K562 (cell line): ENCODE measurements around the gene KDELR3. TPM values are rescaled to one million over a fixed set of nuclear protein-coding genes. Genes with fewer than 3 reads are reported as not detected.

Source experiments
- ATAC-seq: fragments of 200-7000 bp; cut with Tn5 transposase; 3 replicates; pipeline ENCODE4 v1.9.1; 2020; ENCODE audit warnings: moderate library complexity
- BruUV-seq: library from RNA; stranded (reverse); fragments of 400-500 nt; replicated peaks from 2 replicates; lab custom pipeline; 2021; lab: Mats Ljungman, UMichigan
- CTCF ChIA-PET: fragments of 300-600 bp; formaldehyde crosslinking; extraction: SDS; loops from one replicate; lab custom pipeline; 2021; ENCODE audit warnings: low intra/inter-chr PET ratio; lab: Yijun Ruan, JAX
- POLR2A ChIA-PET: fragments of 300-600, 350-650 bp; sonication (Branson Sonifier 250); formaldehyde crosslinking; extraction: SDS; loops from one replicate; lab custom pipeline; 2021; ENCODE audit warnings: antibody characterized with exemption, inconsistent platforms; lab: Yijun Ruan, JAX
- DNase-seq, 4 experiments: peaks; one replicate each; pipeline versions ENCODE4 v3.0.0 to v3.0.0-alpha.2; 2011 to 2018; ENCODE audit warnings: low spot score in 3 of 4, mixed read lengths in 3 of 4; ENCODE audit errors: extremely low read depth in 1 of 4
- FAIRE-seq: peaks from 2 replicates; lab custom pipeline; 2011; peaks lifted over from hg19 to GRCh38; lab: Jason Lieb, UNC
- H2AFZ ChIP-seq: 2 replicates; pipeline ENCODE4 v1.6.0; 2011; ENCODE audit warnings: low read depth, low read length, control low read depth, inconsistent platforms
- H3K27ac ChIP-seq: fragments of 200-600 bp; 3 replicates; pipeline ENCODE4 v1.8.0; 2011; ENCODE audit warnings: low read depth, mild to moderate bottlenecking, control low read depth, inconsistent platforms, low read length, moderate library complexity, mixed read lengths; ENCODE audit errors: extremely low read depth
- H3K27me3 ChIP-seq, 2 experiments: fragments of 300-600 bp in 1 of 2; 2 replicates in 1 of 2; 3 replicates in 1 of 2; pipeline versions ENCODE4 v1.6.0 to v1.8.0; 2011; ENCODE audit warnings: inconsistent platforms in 2 of 2, low read length in 2 of 2, mild to moderate bottlenecking in 1 of 2, mixed read lengths in 1 of 2, moderate library complexity in 1 of 2; ENCODE audit not compliant: control insufficient read depth in 2 of 2, insufficient read depth in 2 of 2
- H3K36me3 ChIP-seq: fragments of 300-600 bp; 3 replicates; pipeline ENCODE4 v1.8.0; 2011; ENCODE audit warnings: mild to moderate bottlenecking, low read length, inconsistent platforms; ENCODE audit not compliant: control insufficient read depth, insufficient read depth
- H3K4me1 ChIP-seq, 2 experiments: fragments of 200-600 bp in 1 of 2; replicated peaks in 1 of 2; 2 replicates in 1 of 2; 3 replicates in 1 of 2; pipeline versions ENCODE4 v1.5.1 to v1.8.0; 2011; ENCODE audit warnings: inconsistent platforms in 2 of 2, low read length in 2 of 2, mild to moderate bottlenecking in 1 of 2, mixed read lengths in 1 of 2, moderate library complexity in 1 of 2; ENCODE audit not compliant: control insufficient read depth in 2 of 2, insufficient read depth in 2 of 2
- H3K4me2 ChIP-seq: 2 replicates; pipeline ENCODE4 v1.6.1; 2011; ENCODE audit warnings: low read length, control low read depth, inconsistent platforms, mixed read lengths; ENCODE audit not compliant: insufficient read depth
- H3K4me3 ChIP-seq: fragments of 200-600 bp; sonication (generic), shearing (Covaris generic); 2 replicates; pipeline ENCODE4 v1.5.1; 2016; ENCODE audit warnings: control low read depth, inconsistent platforms
- H3K79me2 ChIP-seq: fragments of 200-600 bp; 3 replicates; pipeline ENCODE4 v1.8.0; 2011; ENCODE audit warnings: low read length, inconsistent platforms; ENCODE audit not compliant: control insufficient read depth, insufficient read depth
- H3K9ac ChIP-seq, 2 experiments: 2 replicates each; pipeline versions ENCODE4 v1.6.0 to v1.6.1; 2011; ENCODE audit warnings: low read depth in 2 of 2, low read length in 2 of 2, control low read depth in 1 of 2, inconsistent platforms in 1 of 2, mild to moderate bottlenecking in 1 of 2, mixed read lengths in 1 of 2; ENCODE audit not compliant: insufficient read depth in 1 of 2
- H3K9me1 ChIP-seq: one replicate; pipeline ENCODE4 v1.6.0; 2011; ENCODE audit warnings: inconsistent platforms, mild to moderate bottlenecking, low read length, moderate library complexity; ENCODE audit not compliant: control insufficient read depth, insufficient read depth
- H3K9me3 ChIP-seq: replicated peaks from 2 replicates; pipeline ENCODE4 v1.5.1; 2011; ENCODE audit warnings: low read depth, low read length, inconsistent platforms; ENCODE audit not compliant: control insufficient read depth, insufficient read depth
- H4K20me1 ChIP-seq: replicated peaks from 2 replicates; pipeline ENCODE4 v1.6.1; 2011; ENCODE audit warnings: low read length, inconsistent platforms, mixed read lengths; ENCODE audit not compliant: control insufficient read depth, insufficient read depth
- NEUROD1 ChIP-seq: fragments of 150-350 bp; IDR thresholded peaks from 2 replicates; pipeline ENCODE4 v1.6.1; 2014; ENCODE audit warnings: borderline replicate concordance, low read length, low read depth; ENCODE audit not compliant: partially characterized antibody
- NFIC ChIP-seq: fragments of 450-650 bp; IDR thresholded peaks from 2 replicates; pipeline ENCODE4 v1.6.1; 2017; ENCODE audit warnings: mild to moderate bottlenecking, inconsistent platforms
- ZFP91 ChIP-seq: sonication (generic); formaldehyde crosslinking; IDR thresholded peaks from 2 replicates; pipeline ENCODE4 v1.8.0; 2022; ENCODE audit warnings: mild to moderate bottlenecking, missing genetic modification reagents
- ZKSCAN8 ChIP-seq: fragments of 200-800 bp; sonication (Bioruptor generic); IDR thresholded peaks from 2 replicates; pipeline ENCODE4 v1.6.1; 2016; ENCODE audit warnings: missing genetic modification characterization, missing compliant biosample characterization
- WGBS: fragments of 100-300 bp; shearing (Covaris generic); methylation state at CpG from one replicate; pipeline ENCODE4 v1.1.6; 2016; ENCODE audit warnings: low coverage, mixed read lengths; ENCODE audit not compliant: insufficient coverage; ENCODE audit errors: missing lambda C conversion rate; 5-methylcytosine and 5-hydroxymethylcytosine counted together
- in situ Hi-C: fragments of 300-500 bp; cut with MboI; formaldehyde crosslinking; loops from 4 replicates; pipeline ENCODE4 v1.15.0; 2018; ENCODE audit warnings: inconsistent platforms, mixed read lengths
- intact Hi-C: fragments of 100-400 bp; cut with micrococcal nuclease; formaldehyde crosslinking; loops from 2 replicates; pipeline ENCODE4 v1.14.2; 2022
- polyA plus RNA-seq, 8 experiments: library from polyadenylated mRNA; depleted of rRNA in 4 of 8; stranded (reverse) in 5 of 8; unstranded in 3 of 8; fragments of >200 nt; fragmentation: Nextera tagmentation in 2 of 8; fragmentation: Illumina TruSeq in 1 of 8; extraction: Ambion mirVana in 2 of 8; extraction: Trizol in 1 of 8; gene quantifications; 2 replicates each; pipeline versions ENCODE4 v1.2.1 to v1.2.3, GENCODE V29; 2011 to 2014; ENCODE audit warnings: inconsistent platforms in 1 of 8, missing spikeins in 1 of 8
- total RNA-seq, 7 experiments: library from RNA; depleted of rRNA in 6 of 7; stranded (reverse); fragments of >200 nt in 6 of 7; fragmentation: Illumina TruSeq in 2 of 7; extraction: Trizol in 2 of 7; gene quantifications; 2 replicates each; pipeline versions ENCODE4 v1.2.1 to v1.2.3, GENCODE V29; 2011 to 2021; ENCODE audit warnings: low replicate concordance in 1 of 7

KDELR3 gene
- total and polyA plus RNA-seq, 9 of the 15 experiments (the other 6 are each of a cell fraction or from before 2014, with no cell fraction given), result 7.1 to 44.8 (median 9.6) TPM

DNA sequence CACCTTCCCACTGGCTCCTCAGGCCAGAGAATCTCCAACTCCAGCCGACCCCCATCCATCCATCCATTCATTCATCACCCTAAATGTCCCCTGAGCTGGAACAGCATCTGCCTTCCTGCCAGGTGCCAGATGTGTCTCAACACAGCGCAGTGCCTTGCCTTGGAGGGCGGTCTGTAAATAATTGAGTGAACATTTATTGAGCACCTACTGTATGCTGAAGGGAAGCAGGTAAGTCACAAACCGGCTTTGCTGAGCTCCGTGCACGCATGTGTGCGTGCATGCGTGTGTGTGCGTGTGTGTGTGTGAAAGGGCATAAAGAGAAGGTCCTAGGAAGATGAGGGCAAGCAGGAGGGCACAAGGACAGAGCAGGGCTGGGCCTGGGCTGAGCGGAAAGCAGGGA, 23.1 kb upstream of the KDELR3 start:
- Histone ChIP-seq H3K4me3 (no peak overlapping the region), H3K9me3 (no peaks in the 10 kb centered on the region), H3K79me2 (no peaks in the 10 kb centered on the region), H3K9ac (0 out of 4 replicates have a peak overlapping the region, but pooled peaks of 1 of the 2 experiments have one; percentile 18), H2AFZ (no peak overlapping the region), H3K27ac (no peak overlapping the region), H4K20me1 (0 out of 2 replicates have a peak, but pooled peaks cover 11% of the 10 kb centered on the region), H3K36me3 (no peaks in the 10 kb centered on the region), H3K4me1 (peaks cover 7 to 37% of the 10 kb centered on the region in 2 experiments; a peak in 3 of 5 replicates), H3K27me3 (peaks cover 0 to 14% of the 10 kb centered on the region in 2 experiments; a peak in 3 of 5 replicates), H3K9me1 (no peaks in the 10 kb centered on the region), H3K4me2 (no peak overlapping the region)
- in situ Hi-C loops, result no loop called here
- DNase-seq, result no peak
- FAIRE-seq, result no peak
- BruUV-seq, result no TSS peak
- no peak for ATAC-seq
- ChIA-PET CTCF (no interaction called here), POLR2A (no interaction called here)
- TF ChIP-seq ZKSCAN8 (CRISPR knock-in tag) (0 out of 2 replicates have a peak, but pooled peaks have one; percentile 65), NEUROD1 (no peak)
- WGBS, result 46% methylated on average over 5 of the region's 10 CpGs
- intact Hi-C loops, result no loop called here

DNA sequence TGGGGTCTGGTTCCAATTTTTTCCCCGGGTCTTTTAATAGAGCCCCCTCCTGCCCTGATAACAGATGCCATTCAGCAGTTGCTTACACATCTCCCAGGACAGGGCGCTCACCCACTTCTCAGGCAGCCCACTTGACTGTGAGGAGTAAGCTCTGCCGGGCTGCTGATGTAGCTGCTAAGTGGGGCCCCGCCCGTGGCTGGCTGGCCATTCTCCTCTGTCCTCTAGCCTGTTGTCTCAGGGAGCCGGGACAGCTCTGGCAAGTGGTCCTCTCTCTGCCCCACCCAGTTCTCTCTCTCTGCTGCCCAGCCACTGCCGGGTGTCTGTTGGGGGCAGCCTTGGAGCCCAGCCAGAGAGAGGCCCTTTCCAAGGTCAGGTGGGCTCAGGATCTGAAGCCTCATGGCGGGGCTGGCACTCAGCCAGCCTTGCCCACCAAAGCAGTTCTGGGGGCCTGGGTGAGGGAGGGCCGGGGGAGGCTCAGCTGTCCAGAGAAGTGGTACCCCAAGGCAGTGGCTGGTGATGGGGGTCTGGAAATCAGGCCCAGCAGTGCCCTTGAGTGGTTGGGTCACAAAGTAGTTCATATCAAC, 21.8 kb upstream of the KDELR3 start:
- 0 out of 3 replicates have a peak, but pooled peaks have one; percentile 18 for ATAC-seq
- no peak for FAIRE-seq
- 19% methylated on average over 6 of the region's 9 CpGs for WGBS

More for the DNA sequence above, 21.8 kb upstream of the KDELR3 start:
- Histone ChIP-seq H3K27me3 (peaks cover 0 to 9% of the 10 kb centered on the region in 2 experiments; a peak in 3 of 5 replicates), H3K27ac (no peak overlapping the region), H3K9me3 (no peaks in the 10 kb centered on the region), H3K4me2 (no peak overlapping the region), H2AFZ (no peak overlapping the region), H3K79me2 (no peaks in the 10 kb centered on the region), H3K4me1 (peaks cover 7 to 34% of the 10 kb centered on the region in 2 experiments; a peak in 3 of 5 replicates), H3K9ac (0 out of 4 replicates have a peak overlapping the region, but pooled peaks of 1 of the 2 experiments have one; percentile 26), H3K4me3 (no peak overlapping the region), H4K20me1 (peaks cover 16% of the 10 kb centered on the region; the same call in 1 of the 2 replicates), H3K9me1 (no peaks in the 10 kb centered on the region), H3K36me3 (no peaks in the 10 kb centered on the region)
- in situ Hi-C loops (no loop called here), intact Hi-C loops (no loop called here)
- CTCF ChIA-PET, result no interaction called here
- POLR2A ChIA-PET, result interaction anchor here (0.6 to 1.2 kb wide), 2 partner anchors 13 to 23 kb away, joined by 3 read pairs; no protein-coding TSS in a partner anchor
- TF ChIP-seq NFIC (peak; percentile 67), ZFP91 (CRISPR knock-in tag) (no peak)
- DNase-seq, result no peak
- BruUV-seq, result no TSS peak
